Myocyte (in vitro differentiated cells): Measurements from ENCODE around the gene KIAA0319L. TPM values are rescaled to one million over a fixed set of nuclear protein-coding genes. Genes with fewer than 3 reads are reported as not detected.
A peak's percentile ranks its signal among the peaks of the same experiment; 100 is the strongest.
"Not testable (repeated sequence)": the region's sequence is repeated elsewhere in the genome, so short reads cannot be mapped to it uniquely, and the experiment has no call there.

Experiments used
- DNase-seq: peaks from one replicate; pipeline ENCODE4 v3.0.0-alpha.2; 2012; ENCODE audit warnings: low read depth
- polyA plus RNA-seq: library from polyadenylated mRNA; unstranded; fragments of >200 nt; gene quantifications from one replicate; pipeline ENCODE4 v1.2.1, GENCODE V29; 2012; ENCODE audit warnings: missing spikeins
- total RNA-seq: library from RNA; depleted of rRNA; stranded (reverse); fragments of >200 nt; gene quantifications from 2 replicates; pipeline ENCODE4 v1.2.3, GENCODE V29; 2014

Gene KIAA0319L
- 81.1 and 81.3 TPM in 2 replicates for total RNA-seq
- polyA plus RNA-seq, result 46.3 TPM

- peak; percentile 77 for DNase-seq
These were observed at the start of gene KIAA0319L for GRCh38 chr1:35557118-35557610. Gene KIAA0319L, minus strand, starts transcription at chr1:35557403. Its CDS starts 2,912 bp downstream, at chr1:35554491.

- peak; percentile 45 for DNase-seq
These were observed 48.6 kb upstream of the KIAA0319L start for GRCh38 chr1:35605867-35606182.

GRCh38 chr1:35605071-35605866, 48.1 kb upstream of the KIAA0319L start:
- no peak for DNase-seq

- DNase-seq, result no peak
These were observed 46.7 kb upstream of the KIAA0319L start for GRCh38 chr1:35603941-35604340.

GRCh38 chr1:35603468-35603867, 46.3 kb upstream of the KIAA0319L start:
- DNase-seq, result no peak

- no peak for DNase-seq
These were observed 43.4 kb upstream of the KIAA0319L start for GRCh38 chr1:35600593-35600992.

- no peak for DNase-seq
These were observed 42.2 kb upstream of the KIAA0319L start for GRCh38 chr1:35599411-35599810.

- no peak for DNase-seq
These were observed 41.7 kb upstream of the KIAA0319L start for GRCh38 chr1:35598895-35599294.

GRCh38 chr1:35597870-35598269, 40.7 kb upstream of the KIAA0319L start:
- DNase-seq, result no peak

- DNase-seq, result no peak
These were observed 38.5 kb upstream of the KIAA0319L start for GRCh38 chr1:35595684-35596083.

- no peak for DNase-seq
These were observed 37.0 kb upstream of the KIAA0319L start for GRCh38 chr1:35594005-35594760.

GRCh38 chr1:35592991-35593769, 36.0 kb upstream of the KIAA0319L start:
- no peak for DNase-seq

GRCh38 chr1:35591211-35591610, 34.0 kb upstream of the KIAA0319L start:
- DNase-seq, result no peak

GRCh38 chr1:35590476-35591040, 33.4 kb upstream of the KIAA0319L start:
- DNase-seq, result no peak

- no peak for DNase-seq
These were observed 32.6 kb upstream of the KIAA0319L start for GRCh38 chr1:35589516-35590427.

GRCh38 chr1:35588197-35588910, 31.2 kb upstream of the KIAA0319L start:
- DNase-seq, result no peak

- DNase-seq, result no peak
These were observed 30.5 kb upstream of the KIAA0319L start for GRCh38 chr1:35587736-35588135.

GRCh38 chr1:35586808-35587207, 29.6 kb upstream of the KIAA0319L start:
- no peak for DNase-seq

- not testable (repeated sequence) for DNase-seq
These were observed 28.6 kb upstream of the KIAA0319L start for GRCh38 chr1:35585805-35586204.

- no peak for DNase-seq
These were observed 28.1 kb upstream of the KIAA0319L start for GRCh38 chr1:35585281-35585680.
